ENCODE measurements around the gene GRIK4. TPM values are rescaled to one million over a fixed set of nuclear protein-coding genes. Genes with fewer than 3 reads are reported as not detected.

GRIK4 gene
- total RNA-seq, 1 donor from 2014 or later = 2.2 TPM

GRCh38 chr11:120746836-120747609, 235.5 kb downstream of the GRIK4 start:
- no peaks in the 10 kb centered on the region for H4K20me1 ChIP-seq (ENCODE audit: insufficient read depth, low read length)
- H3K9ac ChIP-seq (ENCODE audit: low read length) = no peak overlapping the region
- H3K4me2 ChIP-seq (ENCODE audit: low read length) = no peak overlapping the region
- no peak for TF ChIP-seq CTCF (IDR thresholded peaks at IDR 0.05; ENCODE audit: insufficient read depth, low read depth, low read length)
- no peak for TF ChIP-seq EZH2 (IDR thresholded peaks at IDR 0.05; ENCODE audit: insufficient read depth, low read length)
- Mint-ChIP-seq H3K27me3 (ENCODE audit: low read depth, unreplicated experiment) (peaks cover 13% of the 10 kb centered on the region), H3K9me3 (ENCODE audit: unreplicated experiment) (no peaks in the 10 kb centered on the region), H3K4me3 (ENCODE audit: unreplicated experiment) (no peak overlapping the region), H3K4me1 (ENCODE audit: low read depth, unreplicated experiment) (peaks cover 13% of the 10 kb centered on the region), H3K27ac (ENCODE audit: unreplicated experiment) (no peak overlapping the region), H3K36me3 (ENCODE audit: low read depth, unreplicated experiment) (peaks cover 5% of the 10 kb centered on the region)
- no peaks in the 10 kb centered on the region for H3K79me2 ChIP-seq (ENCODE audit: insufficient read depth, low read length)
- H3K9me3 ChIP-seq (ENCODE audit: insufficient read depth, low read depth, low read length) = no peaks in the 10 kb centered on the region
- FAIRE-seq = no peak
- no peaks in the 10 kb centered on the region for H3K4me1 ChIP-seq (ENCODE audit: insufficient read depth, low read length)
- no peak overlapping the region for H3K27ac ChIP-seq (ENCODE audit: low read depth, low read length)
- peaks cover 6% of the 10 kb centered on the region for H3K27me3 ChIP-seq (ENCODE audit: insufficient read depth, low read length)
- H3K4me3 ChIP-seq (ENCODE audit: insufficient read depth, low read depth, low read length) = no peak overlapping the region
- H2AFZ ChIP-seq (ENCODE audit: low read depth, low read length) = no peak overlapping the region
- H3K36me3 ChIP-seq (ENCODE audit: insufficient read depth, low read length) = no peaks in the 10 kb centered on the region
- DNase-seq (ENCODE audit: low read depth) = no peak

GRCh38 chr11:120747850-120748814, 236.6 kb downstream of the GRIK4 start:
- Histone ChIP-seq H4K20me1 (ENCODE audit: insufficient read depth, low read length) (no peaks in the 10 kb centered on the region), H3K27ac (ENCODE audit: low read depth, low read length) (no peak overlapping the region), H3K9ac (ENCODE audit: low read length) (no peak overlapping the region), H2AFZ (ENCODE audit: low read depth, low read length) (no peak overlapping the region), H3K4me3 (ENCODE audit: insufficient read depth, low read depth, low read length) (no peak overlapping the region), H3K4me1 (ENCODE audit: insufficient read depth, low read length) (no peaks in the 10 kb centered on the region), H3K4me2 (ENCODE audit: low read length) (no peak overlapping the region), H3K36me3 (ENCODE audit: insufficient read depth, low read length) (no peaks in the 10 kb centered on the region), H3K79me2 (ENCODE audit: insufficient read depth, low read length) (no peaks in the 10 kb centered on the region), H3K27me3 (ENCODE audit: insufficient read depth, low read length) (peaks cover 6% of the 10 kb centered on the region), H3K9me3 (ENCODE audit: insufficient read depth, low read depth, low read length) (no peaks in the 10 kb centered on the region)
- DNase-seq (ENCODE audit: low read depth) (no peak), FAIRE-seq (no peak)
- Mint-ChIP-seq H3K36me3 (ENCODE audit: low read depth, unreplicated experiment) (peaks cover 5% of the 10 kb centered on the region), H3K27me3 (ENCODE audit: low read depth, unreplicated experiment) (peaks cover 16% of the 10 kb centered on the region), H3K27ac (ENCODE audit: unreplicated experiment) (no peak overlapping the region), H3K9me3 (ENCODE audit: unreplicated experiment) (no peaks in the 10 kb centered on the region), H3K4me3 (ENCODE audit: unreplicated experiment) (no peak overlapping the region), H3K4me1 (ENCODE audit: low read depth, unreplicated experiment) (peaks cover 13% of the 10 kb centered on the region)
- TF ChIP-seq CTCF (IDR thresholded peaks at IDR 0.05; ENCODE audit: insufficient read depth, low read depth, low read length) (no peak), EZH2 (IDR thresholded peaks at IDR 0.05; ENCODE audit: insufficient read depth, low read length) (no peak)
